Central memory CD4-positive, alpha-beta T cell (primary cell): Measurements from ENCODE around the gene SHOC1.
"Not testable (repeated sequence)": the region's sequence is repeated elsewhere in the genome, so short reads cannot be mapped to it uniquely, and the experiment has no call there.

Source experiments
- DNase-seq: peaks from one replicate; pipeline ENCODE4 v3.0.0; 2022

SHOC1 gene

DNA sequence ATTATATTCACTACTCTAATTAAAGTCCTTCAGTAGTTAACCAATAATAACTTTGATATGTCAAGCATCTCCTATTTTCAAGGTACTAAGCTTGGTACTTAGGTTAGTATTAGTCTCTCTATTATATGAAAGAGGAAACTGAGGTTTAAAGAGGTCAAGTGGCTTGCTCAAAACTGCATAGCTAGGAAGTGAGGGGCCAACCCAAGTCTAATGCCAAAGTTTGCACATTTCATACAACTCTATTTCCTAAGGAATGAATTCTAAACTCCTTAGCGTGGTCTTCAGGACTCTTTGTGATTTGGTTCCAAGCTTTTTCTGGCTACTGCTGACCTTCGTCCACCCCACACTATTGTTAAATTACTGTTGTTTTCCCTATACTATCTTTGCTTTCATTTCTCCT is 9.9 kb upstream of the SHOC1 start:
- DNase-seq: no peak

DNA sequence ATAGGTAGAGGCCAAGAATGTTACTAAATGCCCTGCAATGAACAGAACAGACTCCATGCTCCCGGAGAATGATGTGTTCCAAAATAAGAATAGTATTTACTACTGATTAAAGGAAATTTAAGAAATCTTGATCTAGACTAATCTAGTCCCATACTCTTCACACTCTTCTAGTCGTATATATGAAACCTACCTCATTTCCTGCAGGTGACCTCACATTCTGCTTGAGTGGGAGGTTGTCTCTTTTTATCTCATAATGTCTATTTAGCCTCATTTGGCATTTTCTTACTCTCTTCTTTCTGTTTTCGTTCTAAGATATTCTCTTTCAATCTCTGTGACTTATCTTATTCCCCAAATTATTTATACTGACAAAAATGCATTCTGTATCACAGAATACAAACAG is 9.2 kb upstream of the SHOC1 start:
- no peak for DNase-seq

DNA sequence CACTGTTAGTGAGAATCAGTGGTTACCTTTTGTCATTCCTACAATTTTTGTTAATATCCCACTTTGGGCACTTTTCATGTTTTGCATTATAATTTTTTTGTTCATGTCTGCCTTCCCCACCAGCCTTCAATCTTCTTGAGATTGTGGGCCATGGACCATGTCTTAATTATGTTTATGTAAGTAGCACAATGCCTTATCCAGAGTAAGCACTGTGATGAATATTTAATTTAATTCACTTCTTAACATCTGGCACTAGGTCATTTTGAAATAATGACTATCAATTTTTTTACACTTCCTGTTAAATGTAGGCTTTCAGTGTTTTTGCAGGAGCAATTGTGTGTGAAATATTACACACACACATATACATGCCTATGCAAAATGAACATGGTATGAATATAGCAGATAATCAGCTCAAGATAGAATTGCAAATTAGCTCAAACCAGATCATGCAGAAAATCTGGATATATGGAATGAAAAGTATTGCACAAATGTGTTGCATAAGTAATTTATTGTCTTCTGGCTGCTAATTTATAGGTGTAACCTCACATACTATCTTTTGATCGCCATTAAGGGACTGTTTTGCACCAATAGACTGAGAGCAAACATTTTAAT is 5.3 kb upstream of the SHOC1 start:
- DNase-seq: no peak

DNA sequence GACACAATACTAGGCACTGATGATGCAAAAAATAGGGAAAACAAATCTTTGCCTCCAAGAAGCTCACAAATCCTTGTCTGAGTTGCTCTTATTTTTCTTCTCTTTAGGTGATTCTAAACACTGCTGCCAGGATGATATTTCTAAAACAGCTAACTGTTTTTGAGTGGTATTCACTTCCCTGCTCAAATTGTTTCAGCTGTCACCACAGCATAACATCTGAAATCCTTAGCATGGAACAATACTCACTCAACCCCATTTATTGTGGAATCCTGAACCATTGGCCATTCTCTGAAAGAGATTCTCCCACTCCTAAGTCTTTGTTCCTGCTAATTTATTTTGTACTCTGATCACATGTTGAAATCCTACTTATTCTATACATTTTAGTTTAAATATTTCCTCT is 4.8 kb upstream of the SHOC1 start:
- DNase-seq: no peak

DNA sequence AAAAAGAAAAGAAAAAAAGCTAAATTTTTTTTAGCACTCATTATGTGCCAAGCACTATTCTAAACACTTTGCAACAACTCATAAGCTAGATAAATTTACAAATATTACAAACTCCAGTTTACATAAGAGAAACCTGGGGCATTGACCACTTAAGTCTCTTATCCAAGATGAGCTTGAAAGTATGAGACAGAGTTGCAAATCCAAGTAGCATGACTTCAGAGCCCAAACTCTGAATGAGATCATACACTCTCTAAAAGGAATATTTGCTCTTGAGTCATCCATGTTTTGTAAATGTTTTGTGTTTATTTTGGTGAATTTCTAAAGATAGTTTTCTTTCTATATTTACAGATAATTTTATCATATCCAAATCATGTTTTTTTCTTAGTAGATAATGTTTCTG is 4.0 kb upstream of the SHOC1 start:
- no peak for DNase-seq

DNA sequence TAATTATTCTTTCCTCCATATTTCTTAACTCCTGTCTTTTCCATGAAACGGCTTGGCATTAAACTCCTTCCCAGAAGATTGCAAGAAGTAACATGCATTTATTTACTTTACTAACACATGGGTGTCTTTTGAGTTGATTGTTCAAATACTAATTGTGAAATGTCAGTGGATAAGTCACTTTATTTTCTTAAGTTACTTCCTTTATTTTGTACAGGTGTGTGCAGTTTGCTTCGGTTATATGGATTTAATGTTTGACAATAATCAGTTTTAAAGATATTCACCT is 761 bp upstream of the SHOC1 start:
- DNase-seq: no peak

DNA sequence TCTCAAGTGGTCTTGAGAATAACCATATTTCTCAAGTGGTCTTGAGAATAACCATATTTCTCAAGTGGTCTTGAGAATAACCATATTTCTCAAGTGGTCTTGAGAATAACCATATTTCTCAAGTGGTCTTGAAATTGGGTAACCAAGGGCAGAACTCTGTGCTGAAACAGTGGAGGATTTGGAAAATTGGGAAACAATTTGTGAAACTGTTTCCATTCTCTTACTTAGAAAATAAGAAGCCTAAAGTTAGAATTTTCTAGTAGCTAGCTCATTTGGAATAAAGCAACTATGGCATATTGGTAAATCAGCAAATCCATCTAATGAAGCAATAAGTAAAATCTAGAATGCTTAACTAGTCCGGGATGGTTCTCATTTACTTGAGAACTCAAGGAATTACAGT is 2.9 kb downstream of the SHOC1 start:
- DNase-seq: not testable (repeated sequence)

DNA sequence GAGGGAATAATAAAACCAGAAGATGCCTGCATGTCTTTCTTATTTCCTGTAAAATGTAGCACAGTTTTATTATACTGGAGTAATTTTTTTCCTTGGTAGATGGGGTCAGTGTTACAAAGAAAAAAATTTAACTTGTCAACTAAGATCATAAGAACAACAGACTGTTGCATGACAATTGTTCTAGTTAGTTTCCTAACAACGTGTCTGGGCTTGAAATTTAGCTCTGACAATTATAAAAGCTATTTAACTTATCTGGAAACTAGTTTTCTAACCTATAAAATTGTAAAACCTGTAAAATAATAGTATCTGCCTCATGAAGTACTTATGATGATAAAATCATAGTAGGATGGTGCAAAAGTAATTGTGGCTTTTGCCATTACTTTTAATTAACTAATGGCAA is 4.9 kb downstream of the SHOC1 start:
- DNase-seq: no peak

DNA sequence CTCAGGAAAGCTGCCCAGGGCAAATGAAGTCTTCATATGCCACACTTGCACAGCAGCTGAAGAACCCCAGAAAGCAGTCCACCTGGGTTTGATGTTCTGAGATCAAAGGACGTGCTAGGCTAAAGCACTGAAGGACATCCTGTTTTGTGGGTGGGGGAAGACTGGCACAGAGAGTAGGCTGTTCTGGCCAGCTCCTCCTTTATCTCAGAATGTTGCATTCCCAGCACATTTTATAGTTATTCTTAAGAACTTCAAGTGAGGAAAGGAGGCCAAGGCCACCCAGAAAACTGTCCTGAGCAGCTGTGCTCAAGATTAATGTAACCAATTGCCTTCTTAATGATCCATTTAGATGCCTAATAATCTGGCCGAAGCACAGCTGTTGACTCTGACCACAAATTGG is 10.9 kb downstream of the SHOC1 start:
- no peak for DNase-seq

DNA sequence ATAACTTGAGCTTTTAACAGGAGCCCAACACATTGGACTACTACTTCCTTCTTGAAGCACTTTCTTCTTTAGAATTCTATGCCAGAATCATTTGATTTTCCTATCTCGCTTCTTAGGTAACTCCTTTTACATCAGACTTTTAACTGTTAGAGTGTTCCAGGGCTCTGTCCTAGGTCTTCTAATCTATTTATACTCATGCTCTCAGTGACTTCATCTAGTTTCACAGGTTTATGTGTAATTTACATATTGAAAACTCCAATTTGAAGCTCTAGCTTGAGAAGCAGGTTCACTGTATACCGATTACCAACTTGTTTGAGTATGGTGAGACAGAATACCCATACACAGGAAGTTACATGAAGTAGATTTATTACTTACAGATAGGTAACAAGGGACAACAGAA is 11.3 kb downstream of the SHOC1 start:
- DNase-seq: no peak

DNA sequence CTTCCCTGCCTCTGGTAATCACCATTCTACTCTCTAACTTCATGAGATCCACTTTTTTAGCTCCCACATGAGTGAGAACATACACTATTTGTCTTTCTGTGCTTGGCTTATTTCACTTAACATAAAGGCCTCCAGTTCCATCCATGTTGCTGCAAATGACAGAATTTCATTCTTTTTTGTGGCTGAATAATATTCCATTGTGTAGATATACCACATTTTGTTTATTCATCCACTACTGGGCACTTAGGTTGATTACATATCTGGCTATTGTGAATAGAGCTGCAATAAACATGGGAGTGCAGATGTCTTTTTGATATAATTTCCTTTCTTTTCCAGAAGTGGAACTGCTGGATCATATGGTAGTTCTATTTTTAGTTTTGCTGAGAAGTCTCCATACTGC is 28.7 kb downstream of the SHOC1 start:
- no peak for DNase-seq

DNA sequence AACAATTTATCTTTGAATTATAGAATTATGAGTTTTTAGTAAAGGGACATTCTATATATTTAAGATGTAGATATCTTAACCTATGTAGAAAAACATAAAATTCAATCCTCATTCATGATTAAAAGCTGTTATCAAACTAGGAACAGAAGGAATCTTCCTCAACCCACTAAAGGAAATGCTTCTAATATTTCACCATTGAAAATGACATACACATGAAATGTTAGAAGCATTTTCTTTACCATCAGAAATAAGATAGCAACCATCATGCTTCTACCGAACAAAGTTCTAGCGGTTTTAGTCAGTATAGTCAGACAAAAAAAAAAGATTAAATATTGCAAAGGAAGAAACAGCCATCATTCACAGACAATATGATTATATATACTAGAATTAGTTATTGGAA is 32.2 kb downstream of the SHOC1 start:
- DNase-seq: no peak

DNA sequence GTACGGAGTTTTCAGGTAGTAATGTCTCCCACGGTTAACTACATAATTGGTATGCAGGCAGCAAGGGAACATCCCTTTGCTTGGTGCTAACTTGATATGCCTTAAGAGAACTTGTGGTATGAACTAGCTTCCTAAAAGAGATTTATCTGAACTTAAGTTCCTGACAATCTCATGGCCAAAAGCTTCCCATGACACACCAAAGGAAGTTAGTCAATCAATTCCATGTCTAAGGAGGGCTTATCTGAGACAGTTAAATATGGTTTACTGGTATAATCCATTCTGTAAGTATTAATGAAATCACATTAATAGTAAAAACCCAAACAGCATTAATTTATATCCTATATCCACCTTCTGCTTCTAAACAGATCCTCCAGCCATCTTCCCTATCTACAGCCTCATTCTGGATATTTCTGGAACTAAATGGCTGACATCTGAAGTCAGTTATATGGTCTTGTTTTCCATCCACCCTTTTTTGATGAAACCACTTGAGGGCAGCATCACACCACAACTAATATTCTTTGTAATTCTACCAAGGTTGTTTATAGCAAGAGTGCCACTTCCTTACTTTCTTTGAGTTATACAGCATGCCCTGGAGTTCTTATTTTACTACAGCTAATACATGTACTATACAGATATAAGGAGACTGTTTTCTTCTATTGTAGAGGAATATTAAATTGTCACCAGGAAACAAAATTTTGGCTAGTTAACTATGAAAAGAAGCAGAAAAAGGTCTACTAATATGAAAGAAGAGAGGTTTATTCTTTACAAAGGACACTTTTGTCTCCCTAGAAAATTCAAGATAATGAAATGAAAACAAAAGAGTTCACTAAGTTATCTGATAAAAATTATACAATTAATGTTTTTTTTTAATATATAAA is 34.7 kb downstream of the SHOC1 start:
- DNase-seq: peak; percentile 61

DNA sequence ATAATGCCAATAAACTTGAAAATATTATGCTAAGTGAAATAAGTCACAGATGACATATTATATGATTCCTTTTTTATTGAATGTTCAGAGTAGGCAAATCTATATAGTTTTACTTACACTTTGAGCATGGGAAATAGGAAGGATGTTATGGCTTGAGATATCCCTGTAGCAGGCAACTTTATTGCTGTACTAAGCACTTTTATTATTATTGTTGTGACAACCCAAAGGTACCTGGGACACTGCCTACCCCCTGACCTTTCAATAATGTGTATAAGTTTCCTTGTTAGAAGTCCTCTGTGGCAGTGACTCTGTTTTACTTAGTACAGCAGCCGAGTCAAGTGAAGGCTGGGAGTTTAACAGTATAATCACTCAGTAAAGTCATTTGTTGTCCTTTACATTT is 39.9 kb downstream of the SHOC1 start:
- DNase-seq: no peak

DNA sequence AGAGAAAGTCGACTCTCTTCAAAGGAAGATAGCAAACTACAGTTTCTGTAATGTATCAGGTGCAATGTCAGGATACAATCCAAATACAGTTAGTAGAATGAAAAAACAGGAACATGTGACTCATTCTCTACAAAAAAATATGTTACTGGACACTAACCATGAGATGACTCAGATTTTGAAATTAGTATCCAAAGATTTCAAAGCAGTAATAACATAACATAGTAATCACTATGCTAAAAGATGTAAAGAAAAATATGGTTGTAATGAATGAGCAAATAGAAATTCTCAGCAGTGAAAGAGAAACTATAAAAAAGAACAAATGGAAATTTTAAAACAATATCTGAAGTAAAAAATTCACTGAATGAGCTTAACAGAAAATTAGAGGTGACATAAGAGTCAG is 42.3 kb downstream of the SHOC1 start:
- no peak for DNase-seq
